ENCODE data around the gene VMP1. TPM values are rescaled to one million over a fixed set of nuclear protein-coding genes. Genes with fewer than 3 reads are reported as not detected.

VMP1 gene
- total and polyA plus RNA-seq, 12 donors, result 20.5 to 98.9 (median 50.6) TPM

GRCh38 chr17:59830007-59830630, 122.7 kb downstream of the VMP1 start:
- H3K27ac ChIP-seq, result peak overlapping the region in 8 of 10 donors; percentile 55 to 90 (median 68)
- intact Hi-C loops (cut with DNase I), result loop anchor here in 1 of 10 donors (10.0 kb wide), 1 partner anchor 45 kb away; no protein-coding TSS in a partner anchor
- peak overlapping the region in 1 of 10 donors; percentile 34 for H3K4me3 ChIP-seq
- H3K36me3 ChIP-seq, result no peaks in the 10 kb centered on the region
- H3K4me1 ChIP-seq, result peaks cover 0 to 87% (median 24%) of the 10 kb centered on the region in 9 donors
- ATAC-seq (peak in 3 of 8 donors; percentile 23 to 39 (median 32)), DNase-seq (no peak)
- TF ChIP-seq, protein P1, sequence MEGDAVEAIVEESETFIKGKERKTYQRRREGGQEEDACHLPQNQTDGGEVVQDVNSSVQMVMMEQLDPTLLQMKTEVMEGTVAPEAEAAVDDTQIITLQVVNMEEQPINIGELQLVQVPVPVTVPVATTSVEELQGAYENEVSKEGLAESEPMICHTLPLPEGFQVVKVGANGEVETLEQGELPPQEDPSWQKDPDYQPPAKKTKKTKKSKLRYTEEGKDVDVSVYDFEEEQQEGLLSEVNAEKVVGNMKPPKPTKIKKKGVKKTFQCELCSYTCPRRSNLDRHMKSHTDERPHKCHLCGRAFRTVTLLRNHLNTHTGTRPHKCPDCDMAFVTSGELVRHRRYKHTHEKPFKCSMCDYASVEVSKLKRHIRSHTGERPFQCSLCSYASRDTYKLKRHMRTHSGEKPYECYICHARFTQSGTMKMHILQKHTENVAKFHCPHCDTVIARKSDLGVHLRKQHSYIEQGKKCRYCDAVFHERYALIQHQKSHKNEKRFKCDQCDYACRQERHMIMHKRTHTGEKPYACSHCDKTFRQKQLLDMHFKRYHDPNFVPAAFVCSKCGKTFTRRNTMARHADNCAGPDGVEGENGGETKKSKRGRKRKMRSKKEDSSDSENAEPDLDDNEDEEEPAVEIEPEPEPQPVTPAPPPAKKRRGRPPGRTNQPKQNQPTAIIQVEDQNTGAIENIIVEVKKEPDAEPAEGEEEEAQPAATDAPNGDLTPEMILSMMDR (IDR thresholded peaks at IDR 0.05), result no peak
- no peaks in the 10 kb centered on the region for H3K27me3 ChIP-seq
- WGBS, 2 donors, result 73 to 85% methylated on average over 3 of the region's 3 CpGs
- no peaks in the 10 kb centered on the region for H3K9me3 ChIP-seq

DNA sequence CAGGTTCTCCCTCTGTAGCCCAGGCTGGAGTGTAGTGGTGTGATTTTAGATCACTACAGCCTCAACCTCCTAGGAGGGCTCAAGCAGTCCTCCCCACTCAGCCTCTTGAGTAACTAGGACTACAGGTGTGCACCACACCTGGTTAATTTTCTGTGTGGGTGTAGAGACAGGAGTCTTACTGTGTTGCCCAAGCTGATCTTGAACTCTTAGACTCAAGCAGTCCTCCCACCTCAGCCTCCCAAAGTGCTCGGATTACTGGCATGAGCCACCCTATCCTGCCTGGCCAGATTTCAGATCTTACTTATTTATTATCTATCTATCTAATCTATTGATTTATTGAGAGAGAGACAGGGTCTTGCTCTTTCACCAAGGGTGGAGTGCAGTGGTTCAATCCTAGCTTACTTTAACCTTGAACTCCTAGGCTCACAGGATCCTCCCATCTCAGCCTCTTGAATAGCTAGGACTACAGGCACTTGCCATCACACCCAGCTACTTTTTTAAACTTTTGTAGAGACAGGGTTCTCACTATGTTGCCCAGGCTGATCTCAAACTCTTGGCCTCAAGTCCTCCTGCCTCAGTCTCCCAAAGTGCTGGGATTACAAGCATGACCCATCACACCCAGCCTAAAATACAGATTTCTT, 123.5 kb downstream of the VMP1 start:
- ATAC-seq, result no peak
- TF ChIP-seq, protein P1 (IDR thresholded peaks at IDR 0.05), result no peak
- WGBS, 2 donors, result 93 to 96% methylated on average over 1 of the region's 1 CpG
- no peaks in the 10 kb centered on the region for H3K36me3 ChIP-seq
- no peaks in the 10 kb centered on the region for H3K27me3 ChIP-seq
- H3K4me1 ChIP-seq, result peaks cover 0 to 80% (median 24%) of the 10 kb centered on the region in 9 donors
- H3K4me3 ChIP-seq, result no peak overlapping the region
- intact Hi-C loops (cut with DNase I), result loop anchor here in 1 of 10 donors (10.0 kb wide), 1 partner anchor 46 kb away; no protein-coding TSS in a partner anchor
- no peaks in the 10 kb centered on the region for H3K9me3 ChIP-seq
- DNase-seq, result no peak
- peak overlapping the region in 6 of 10 donors; percentile 55 to 90 (median 74) for H3K27ac ChIP-seq

GRCh38 chr17:59832883-59833379, 125.5 kb downstream of the VMP1 start:
- intact Hi-C loops (cut with DNase I), result loop anchor here in 1 of 10 donors (10.0 kb wide), 1 partner anchor 48 kb away; no protein-coding TSS in a partner anchor
- 37 to 57% methylated on average over 4 of the region's 4 CpGs for WGBS, 2 donors
- Histone ChIP-seq H3K4me1 (peaks cover 0 to 75% (median 32%) of the 10 kb centered on the region in 9 donors), H3K4me3 (no peak overlapping the region), H3K9me3 (no peaks in the 10 kb centered on the region), H3K27me3 (no peaks in the 10 kb centered on the region), H3K36me3 (peaks cover 0 to under 1% (median 0%) of the 10 kb centered on the region in 9 donors), H3K27ac (peak overlapping the region in 5 of 10 donors; percentile 38 to 90 (median 52))
- ATAC-seq, result no peak
- TF ChIP-seq, protein P1 (IDR thresholded peaks at IDR 0.05), result no peak
- no peak for DNase-seq

- DNase-seq (peak in 1 of 2 donors; percentile 89), ATAC-seq (peak; percentile 93 to 96 (median 94))
- peak overlapping the region in 9 of 10 donors; percentile 38 to 68 (median 58) for H3K4me3 ChIP-seq
- WGBS, 2 donors, result 4 to 7% methylated on average over 8 of the region's 8 CpGs
- intact Hi-C loops (cut with DNase I), result loop anchor here in 5 of 10 donors (2.0 to 10.0 kb wide), 3 partner anchors 53 to 85 kb away; no protein-coding TSS in a partner anchor
- peaks cover 0 to 40% (median 32%) of the 10 kb centered on the region in 9 donors for H3K4me1 ChIP-seq
- H3K36me3 ChIP-seq, result peaks cover 0 to 46% (median 3%) of the 10 kb centered on the region in 9 donors
- TF ChIP-seq, protein P1 (IDR thresholded peaks at IDR 0.05), result peak in 1 of 9 donors; percentile 11
- H3K9me3 ChIP-seq, result no peaks in the 10 kb centered on the region
- H3K27me3 ChIP-seq, result no peaks in the 10 kb centered on the region
- H3K27ac ChIP-seq, result peak overlapping the region; percentile 73 to 97 (median 90)
Observed at GRCh38 chr17:59837308-59838051, 130.0 kb downstream of the VMP1 start.
